Tibial artery (tissue), 4 donors: Measurements from ENCODE around the gene SCFD2.

Experiments
- DNase-seq, 2 donors: peaks; one replicate each; pipeline ENCODE4 v3.0.0-alpha.2; 2019
- H3K27ac ChIP-seq, 2 donors: fragments of 200-600 bp; sonication (generic) in 1 of 2; 1 replicate in 1 of 2; 2 replicates in 1 of 2; pipeline ENCODE4 v1.5.1; 2018 to 2019; ENCODE audit warnings: mild to moderate bottlenecking in 1 of 2
- H3K27me3 ChIP-seq, 2 donors: fragments of 200-600 bp; sonication (generic) in 1 of 2; one replicate each; pipeline versions ENCODE4 v1.5.1 to v1.6.0; 2016 to 2019
- H3K36me3 ChIP-seq, 3 donors: fragments of 200-600 bp; sonication (generic) in 2 of 3; one replicate each; pipeline ENCODE4 v1.5.1; 2016 to 2019; ENCODE audit warnings: mild to moderate bottlenecking in 2 of 3
- H3K4me1 ChIP-seq, 4 donors: fragments of 200-600 bp; sonication (generic) in 2 of 4; 1 replicate in 3 of 4; 2 replicates in 1 of 4; pipeline ENCODE4 v1.5.1; 2016 to 2019
- H3K4me3 ChIP-seq, 2 donors: fragments of 200-600 bp; sonication (generic) in 1 of 2; 1 replicate in 1 of 2; 2 replicates in 1 of 2; pipeline ENCODE4 v1.5.1; 2018 to 2019; ENCODE audit warnings: mild to moderate bottlenecking in 2 of 2
- H3K9me3 ChIP-seq, 3 donors: fragments of 200-600 bp; sonication (generic) in 1 of 3; one replicate each; pipeline ENCODE4 v1.5.1; 2016 to 2019
- CTCF ChIP-seq, 2 experiments: fragments of 200-600 bp in 1 of 2; fragments of 450-650 bp in 1 of 2; IDR thresholded peaks; one replicate each; pipeline ENCODE4 v1.5.1; 2017 to 2019; ENCODE audit warnings: antibody characterized with exemption in 2 of 2, mild to moderate bottlenecking in 1 of 2, moderate library complexity in 1 of 2
- intact Hi-C: fragments of 100-400 bp; cut with DNase I; formaldehyde crosslinking; loops from one replicate; pipeline ENCODE4 v1.15.0; 2023; ENCODE audit warnings: low total_unique reads

Gene SCFD2

GRCh38 chr4:52957835-52958631, 407.8 kb downstream of the SCFD2 start:
- H3K4me3 ChIP-seq: no peak overlapping the region
- H3K4me1 ChIP-seq: no peaks in the 10 kb centered on the region
- no peaks in the 10 kb centered on the region for H3K27me3 ChIP-seq
- no peak for TF ChIP-seq CTCF (IDR thresholded peaks at IDR 0.05)
- H3K36me3 ChIP-seq: no peaks in the 10 kb centered on the region
- DNase-seq: no peak
- intact Hi-C loops: no loop called here
- no peak overlapping the region for H3K27ac ChIP-seq
- H3K9me3 ChIP-seq: no peaks in the 10 kb centered on the region

GRCh38 chr4:52957220-52957686, 408.6 kb downstream of the SCFD2 start:
- Histone ChIP-seq H3K27me3 (no peaks in the 10 kb centered on the region), H3K36me3 (no peaks in the 10 kb centered on the region), H3K4me1 (no peaks in the 10 kb centered on the region), H3K9me3 (no peaks in the 10 kb centered on the region), H3K27ac (no peak overlapping the region), H3K4me3 (no peak overlapping the region)
- intact Hi-C loops: no loop called here
- TF ChIP-seq CTCF (IDR thresholded peaks at IDR 0.05): no peak
- no peak for DNase-seq

GRCh38 chr4:52956691-52957090, 409.2 kb downstream of the SCFD2 start:
- no peak overlapping the region for H3K4me3 ChIP-seq
- TF ChIP-seq CTCF (IDR thresholded peaks at IDR 0.05): no peak
- H3K4me1 ChIP-seq: no peaks in the 10 kb centered on the region
- intact Hi-C loops: no loop called here
- no peaks in the 10 kb centered on the region for H3K36me3 ChIP-seq
- H3K27me3 ChIP-seq: no peaks in the 10 kb centered on the region
- H3K27ac ChIP-seq: no peak overlapping the region
- DNase-seq: no peak
- no peaks in the 10 kb centered on the region for H3K9me3 ChIP-seq

- intact Hi-C loops: no loop called here
- no peak overlapping the region for H3K27ac ChIP-seq
These were observed 411.2 kb downstream of the SCFD2 start for GRCh38 chr4:52954560-52955170.

GRCh38 chr4:52952540-52952939, 413.3 kb downstream of the SCFD2 start:
- no peak for TF ChIP-seq CTCF (IDR thresholded peaks at IDR 0.05)
- Histone ChIP-seq H3K4me3 (no peak overlapping the region), H3K9me3 (no peaks in the 10 kb centered on the region), H3K4me1 (no peaks in the 10 kb centered on the region), H3K36me3 (no peaks in the 10 kb centered on the region), H3K27me3 (no peaks in the 10 kb centered on the region), H3K27ac (no peak overlapping the region)
- no peak for DNase-seq
- intact Hi-C loops: no loop called here

More at GRCh38 chr4:52954560-52955170, 411.2 kb downstream of the SCFD2 start:
- H3K4me3 ChIP-seq: no peak overlapping the region
- DNase-seq: no peak
- no peaks in the 10 kb centered on the region for H3K4me1 ChIP-seq
- no peaks in the 10 kb centered on the region for H3K27me3 ChIP-seq
- no peaks in the 10 kb centered on the region for H3K9me3 ChIP-seq
- no peaks in the 10 kb centered on the region for H3K36me3 ChIP-seq
- no peak for TF ChIP-seq CTCF (IDR thresholded peaks at IDR 0.05)
